GM06990 (cell line): ENCODE data around the gene PDC.
A peak's percentile ranks its signal among the peaks of the same experiment; 100 is the strongest.

Experiments used
- DNase-seq: peaks from one replicate; pipeline ENCODE4 v3.0.0-alpha.2; 2011; ENCODE audit not compliant: insufficient read length; ENCODE audit errors: extremely low read depth
- H3K27me3 ChIP-seq: replicated peaks from 2 replicates; pipeline ENCODE4 v1.6.0; 2011; ENCODE audit warnings: low read length; ENCODE audit not compliant: control insufficient read depth, insufficient read depth
- H3K36me3 ChIP-seq: 2 replicates; pipeline ENCODE4 v1.5.1; 2011; ENCODE audit warnings: low read length; ENCODE audit not compliant: control insufficient read depth, insufficient read depth
- H3K4me3 ChIP-seq: replicated peaks from 2 replicates; pipeline ENCODE4 v1.5.1; 2011; ENCODE audit warnings: low read depth, mild to moderate bottlenecking, control low read depth, low read length
- CTCF ChIP-seq: IDR thresholded peaks from 2 replicates; pipeline ENCODE4 v1.5.1; 2011; ENCODE audit warnings: low read length, control low read depth, mild to moderate bottlenecking, inconsistent platforms; ENCODE audit not compliant: insufficient read depth, poor library complexity, severe bottlenecking

The PDC gene

GRCh38 chr1:186443638-186444037, 17.3 kb downstream of the PDC start:
- TF ChIP-seq CTCF: no peak
- peak; percentile 16 for DNase-seq
- H3K27me3 ChIP-seq: no peaks in the 10 kb centered on the region
- no peak overlapping the region for H3K4me3 ChIP-seq
- no peaks in the 10 kb centered on the region for H3K36me3 ChIP-seq

- Histone ChIP-seq H3K4me3 (no peak overlapping the region), H3K27me3 (no peaks in the 10 kb centered on the region), H3K36me3 (no peaks in the 10 kb centered on the region)
- DNase-seq: no peak
- TF ChIP-seq CTCF: no peak
These were observed 18.1 kb downstream of the PDC start for GRCh38 chr1:186442651-186443375.

- no peaks in the 10 kb centered on the region for H3K36me3 ChIP-seq
- H3K4me3 ChIP-seq: no peak overlapping the region
- no peak for TF ChIP-seq CTCF
- no peak for DNase-seq
- no peaks in the 10 kb centered on the region for H3K27me3 ChIP-seq
These were observed 20.3 kb downstream of the PDC start for GRCh38 chr1:186440584-186440983.

DNA sequence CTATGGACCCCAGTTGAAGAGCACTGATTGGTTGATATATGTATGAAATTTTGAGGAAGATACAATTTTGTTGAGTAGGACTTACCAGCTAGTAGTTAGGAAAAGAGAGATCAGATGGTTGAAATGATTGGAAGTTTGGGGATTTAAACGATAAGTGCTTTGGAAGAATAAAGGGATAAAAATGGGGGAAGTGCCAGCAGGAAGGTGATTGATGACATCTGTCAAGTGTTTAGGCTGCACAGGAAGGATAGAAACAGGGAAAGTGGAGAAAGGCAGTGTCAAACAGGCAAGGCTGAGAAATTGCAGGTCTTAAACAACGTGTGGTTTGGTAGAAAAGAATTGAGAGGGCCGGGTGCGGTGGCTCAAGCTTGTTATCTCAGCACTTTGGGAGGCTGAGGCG, 22.3 kb downstream of the PDC start:
- H3K4me3 ChIP-seq: no peak overlapping the region
- TF ChIP-seq CTCF: no peak
- no peak for DNase-seq
- no peaks in the 10 kb centered on the region for H3K36me3 ChIP-seq
- no peaks in the 10 kb centered on the region for H3K27me3 ChIP-seq

DNA sequence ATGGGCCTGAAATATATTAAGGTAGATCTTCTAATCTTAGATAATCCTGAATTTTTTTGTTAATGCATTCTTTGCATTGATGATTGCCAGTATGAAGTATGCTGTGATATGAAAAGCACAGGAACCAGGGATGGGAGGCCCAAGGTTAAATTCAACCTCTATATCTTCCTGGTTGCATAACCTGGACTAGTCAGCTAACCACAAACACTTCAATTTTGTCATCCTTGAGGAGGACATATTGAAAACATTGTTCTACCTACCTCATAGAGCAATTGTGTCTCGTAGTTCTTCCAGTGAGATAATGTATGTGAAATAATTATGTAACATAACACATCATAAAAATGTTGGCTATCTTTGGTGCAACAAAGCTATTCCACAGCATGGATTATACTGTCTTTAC, 25.6 kb downstream of the PDC start:
- no peak for TF ChIP-seq CTCF
- DNase-seq: no peak
- no peak overlapping the region for H3K4me3 ChIP-seq
- no peaks in the 10 kb centered on the region for H3K36me3 ChIP-seq
- no peaks in the 10 kb centered on the region for H3K27me3 ChIP-seq

DNA sequence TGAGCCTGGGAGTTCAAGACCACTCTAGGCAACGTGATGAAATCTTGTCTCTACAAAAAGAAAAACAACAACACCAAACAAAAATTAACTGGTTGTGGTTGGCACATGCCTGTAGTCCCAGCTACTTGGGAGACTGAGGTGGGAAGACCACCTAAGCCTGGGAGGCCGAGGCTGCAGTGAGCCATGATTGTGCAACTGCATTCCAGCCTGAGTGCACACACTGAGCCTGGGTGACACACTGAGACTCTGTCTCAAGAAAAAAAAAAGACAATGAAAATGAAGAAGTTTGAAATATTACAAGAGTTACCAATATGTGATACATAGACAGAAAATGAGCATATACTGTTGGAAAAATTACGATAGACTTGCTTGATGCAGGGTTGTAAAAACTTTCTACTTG, 31.9 kb downstream of the PDC start:
- Histone ChIP-seq H3K4me3 (no peak overlapping the region), H3K36me3 (no peaks in the 10 kb centered on the region), H3K27me3 (no peaks in the 10 kb centered on the region)
- DNase-seq: no peak
- no peak for TF ChIP-seq CTCF
